A549 treated with AZD9567 at 1 μM for 4 hours (cell line): ENCODE data around the gene HSD17B3. TPM values are rescaled to one million over a fixed set of nuclear protein-coding genes. Genes with fewer than 3 reads are reported as not detected.

ENCODE experiments used
- total RNA-seq: library from RNA; stranded (reverse); fragments of 200-300 nt; extraction: Qiagen RNA extraction; gene quantifications from 5 replicates; pipeline ENCODE4 v1.2.3, GENCODE V29; 2022; ENCODE audit not compliant: insufficient read depth

HSD17B3 gene
- total RNA-seq, result 0.18 to 0.26 TPM in 2 of 5 replicates, not detected in the others

DNA sequence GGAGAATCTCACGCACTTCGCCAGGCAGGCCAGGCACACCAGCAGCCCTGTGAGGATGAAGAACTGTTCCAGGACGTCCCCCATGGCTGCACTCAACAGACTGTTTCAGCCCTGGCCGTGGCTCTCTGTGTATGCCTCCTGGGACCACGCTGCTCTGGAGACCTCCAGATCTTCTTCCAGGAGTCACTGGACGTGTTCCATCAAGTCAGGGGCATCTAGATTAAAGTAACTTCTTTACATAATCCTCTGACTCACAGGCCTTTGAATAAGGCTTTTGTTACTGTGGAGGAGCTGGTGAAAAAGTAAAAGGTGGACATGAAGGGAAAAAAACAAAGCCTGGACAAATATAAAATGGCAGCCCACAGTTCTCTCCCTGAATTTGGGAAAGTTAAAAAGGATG is at the start of gene HSD17B3:
Gene HSD17B3 (minus strand): TSS at position 156 of the 400 bp plus-strand sequence. CDS start 72 bp downstream, at position 84.

Other genes starting within 250 kb of the HSD17B3 start
- gene SLC35D2, start 81.5 kb upstream of the HSD17B3 start, total RNA-seq, result 14.9 to 19.5 TPM (median 19.1 TPM) in 5 replicates
- gene ZNF367, start 116.2 kb upstream of the HSD17B3 start, total RNA-seq, result 5.2 to 6.8 TPM (median 5.6 TPM) in 5 replicates
- gene HABP4, start 148.0 kb upstream of the HSD17B3 start, total RNA-seq, result 15.0 to 18.1 TPM (median 16.9 TPM) in 5 replicates